CMK (cell line): ENCODE results near the gene KCNMB2.

Source experiments
- DNase-seq: peaks from one replicate; pipeline ENCODE4 v3.0.0-alpha.2; 2010; ENCODE audit warnings: low read depth

Gene KCNMB2

DNA sequence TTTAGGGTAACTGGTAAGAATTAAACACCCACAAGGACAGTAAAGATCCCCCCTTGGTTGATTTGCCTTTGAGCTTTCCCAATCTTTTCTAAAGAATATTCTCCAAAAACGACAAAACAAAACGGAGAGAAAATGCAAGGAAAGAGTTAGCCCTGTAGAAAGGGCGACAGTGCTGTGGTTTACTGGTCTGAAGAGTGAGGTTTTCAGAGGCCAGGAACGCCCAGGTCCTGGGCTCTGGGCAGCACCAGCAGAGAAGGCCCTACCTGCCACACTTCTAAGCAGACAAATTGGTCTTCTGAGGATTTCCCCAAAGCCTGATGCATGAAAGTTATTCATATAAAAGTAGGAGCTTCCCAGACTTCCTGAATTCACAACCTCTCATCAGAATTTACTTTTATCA lies 119.3 kb downstream of the KCNMB2 start:
- no peak for DNase-seq

- DNase-seq: no peak
Observed at GRCh38 chr3:178658694-178659325, 122.6 kb downstream of the KCNMB2 start.

- DNase-seq: no peak
Observed at GRCh38 chr3:178663201-178663934, 127.1 kb downstream of the KCNMB2 start.

GRCh38 chr3:178665747-178666146 lies 129.5 kb downstream of the KCNMB2 start:
- no peak for DNase-seq

DNA sequence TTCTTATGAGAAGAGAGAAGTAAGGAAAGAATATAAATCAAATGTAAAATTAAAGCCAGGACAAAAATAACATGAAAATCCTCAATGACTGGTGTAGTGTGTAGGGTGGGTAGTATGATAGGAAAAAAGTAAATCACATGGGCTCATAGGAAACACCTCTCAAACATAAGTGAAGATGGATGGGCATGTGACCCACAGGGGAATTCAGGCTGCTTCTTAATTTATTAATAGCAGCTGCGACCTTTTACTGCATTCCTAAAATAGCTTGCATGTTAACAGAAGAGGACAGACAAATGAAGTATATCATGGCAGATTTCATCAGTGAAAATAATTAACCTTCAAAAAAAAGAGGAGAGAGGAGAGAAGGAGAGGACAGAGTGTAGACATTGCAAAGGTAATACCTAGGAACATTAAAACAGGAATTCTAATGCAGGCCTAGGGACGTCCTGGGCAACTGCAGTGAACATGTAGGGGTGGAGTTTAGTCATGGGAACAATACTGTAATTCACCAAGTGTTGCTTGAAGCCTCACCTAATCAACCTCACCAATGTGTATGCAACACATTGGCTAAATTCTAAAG lies 132.9 kb downstream of the KCNMB2 start:
- DNase-seq: no peak

DNA sequence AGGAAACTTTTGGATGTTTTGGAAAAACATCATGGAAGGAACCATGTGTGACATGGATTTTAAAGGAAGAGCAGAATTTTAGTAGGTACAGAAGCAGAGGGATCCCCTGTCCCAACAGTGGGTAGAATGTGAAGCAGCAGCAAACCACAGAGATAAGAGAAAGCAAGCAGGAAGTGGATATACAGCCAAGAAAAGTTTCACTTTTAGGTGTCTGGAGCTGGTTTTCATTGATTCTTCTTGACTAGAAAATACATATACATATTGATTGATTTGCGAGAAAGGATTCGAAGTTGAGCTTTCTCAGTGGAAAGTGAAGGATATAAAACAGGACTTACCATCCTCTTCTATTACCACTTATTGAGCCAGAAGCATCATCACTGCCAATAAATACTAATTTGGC lies 133.5 kb downstream of the KCNMB2 start:
- DNase-seq: no peak

GRCh38 chr3:178671377-178671776 lies 135.1 kb downstream of the KCNMB2 start:
- DNase-seq: no peak

GRCh38 chr3:178671791-178672190 lies 135.6 kb downstream of the KCNMB2 start:
- DNase-seq: no peak

DNA sequence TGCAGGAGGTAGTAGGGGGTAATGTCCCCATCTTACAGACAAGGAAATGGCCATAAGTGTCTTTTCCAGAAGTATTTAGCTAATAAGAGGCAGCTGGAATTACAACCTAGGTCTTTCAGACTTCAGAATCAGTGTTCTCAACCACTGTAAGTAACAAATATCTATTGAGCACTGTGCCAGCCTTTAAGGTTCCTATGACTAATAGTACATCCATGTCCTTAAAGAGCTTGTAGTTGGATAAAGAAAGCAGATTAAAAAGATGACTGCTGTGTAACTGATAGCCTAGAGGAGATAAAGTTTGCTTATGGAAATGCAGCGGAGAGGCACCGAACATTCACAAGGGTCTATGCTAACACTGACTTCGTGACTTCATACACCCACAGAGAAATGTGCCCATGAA lies 136.0 kb downstream of the KCNMB2 start:
- DNase-seq: no peak

GRCh38 chr3:178673529-178673928 lies 137.3 kb downstream of the KCNMB2 start:
- DNase-seq: no peak

DNA sequence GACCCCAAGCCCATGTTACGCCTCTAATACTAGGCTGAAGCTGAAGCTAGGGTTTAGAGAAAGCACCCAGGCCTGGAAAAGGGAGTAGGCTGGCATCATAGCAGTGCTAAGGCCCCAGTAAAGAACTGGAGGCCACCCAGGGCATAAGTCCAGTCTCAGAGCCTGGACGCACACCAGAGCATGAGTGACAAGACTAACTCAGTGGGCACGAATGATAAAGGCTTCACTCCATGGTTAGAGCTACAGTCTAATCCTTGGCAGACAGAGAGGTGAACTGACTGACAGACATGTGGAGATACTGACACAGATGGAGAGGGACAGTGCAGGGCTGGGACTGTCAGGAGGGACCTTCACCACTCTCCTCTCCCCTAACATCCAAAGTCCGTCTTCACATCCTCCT lies 139.8 kb downstream of the KCNMB2 start:
- DNase-seq: no peak

GRCh38 chr3:178676942-178677790 lies 140.9 kb downstream of the KCNMB2 start:
- DNase-seq: no peak

GRCh38 chr3:178677961-178678360 lies 141.7 kb downstream of the KCNMB2 start:
- no peak for DNase-seq

DNA sequence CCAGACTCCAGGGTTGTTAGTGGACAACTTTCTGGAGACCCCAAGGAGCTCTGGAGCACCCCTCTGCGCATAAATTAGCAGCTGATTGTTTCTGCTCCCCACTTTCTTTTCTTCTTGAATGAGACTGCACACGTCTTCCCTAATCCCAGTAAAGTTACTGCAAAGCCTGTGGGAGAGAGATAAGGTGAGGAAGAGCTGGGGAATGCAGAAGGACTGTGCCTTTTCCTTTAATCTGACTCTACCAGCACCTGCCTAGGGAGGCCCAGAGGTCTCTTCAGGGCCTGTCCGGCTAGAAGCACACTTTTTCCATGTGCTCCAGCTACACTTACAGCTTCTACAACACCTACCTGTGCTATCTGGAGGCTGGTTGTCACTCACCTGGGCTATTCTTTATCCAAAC lies 143.8 kb downstream of the KCNMB2 start:
- DNase-seq: no peak

GRCh38 chr3:178680489-178680888 lies 144.3 kb downstream of the KCNMB2 start:
- no peak for DNase-seq

GRCh38 chr3:178684881-178685590 lies 148.8 kb downstream of the KCNMB2 start:
- DNase-seq: no peak

GRCh38 chr3:178685591-178685906 lies 149.3 kb downstream of the KCNMB2 start:
- DNase-seq: no peak

DNA sequence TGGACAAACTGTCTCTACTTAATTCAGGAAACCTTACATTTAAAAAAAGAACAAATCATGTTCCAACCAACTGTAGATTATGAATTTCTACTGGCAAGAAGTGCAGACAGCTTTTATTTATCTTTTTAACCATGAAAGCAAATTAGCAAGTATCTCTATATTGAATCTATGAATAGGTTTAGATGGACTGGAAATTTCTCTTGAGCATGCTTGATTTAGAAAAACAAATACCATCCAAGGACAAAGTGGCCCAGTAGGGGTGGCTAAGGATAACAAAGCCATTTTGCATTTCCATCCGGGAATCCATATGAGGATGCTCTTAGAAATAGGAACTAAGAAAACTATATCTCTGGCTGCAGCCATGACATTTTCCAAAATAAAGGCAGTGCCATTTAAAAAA lies 150.6 kb downstream of the KCNMB2 start:
- no peak for DNase-seq

DNA sequence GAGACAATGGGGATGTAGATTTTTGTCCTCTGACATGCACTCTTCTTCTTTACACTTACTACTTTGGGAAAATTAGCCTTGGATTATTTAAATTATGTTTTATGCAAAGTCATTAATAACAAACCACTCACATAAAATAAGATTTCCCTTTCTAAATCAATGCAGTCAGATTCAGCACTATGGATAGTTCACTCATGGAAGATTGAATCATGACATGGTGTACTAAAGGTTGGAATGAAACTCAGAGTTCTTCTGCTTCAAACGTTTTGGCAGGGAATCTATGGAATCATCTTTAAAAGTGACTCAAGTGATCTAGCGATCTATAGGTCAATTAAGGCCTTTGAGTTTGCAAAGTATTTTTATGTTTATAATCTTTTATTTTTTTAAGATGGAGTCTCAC lies 154.3 kb downstream of the KCNMB2 start:
- DNase-seq: no peak

- DNase-seq: no peak
Observed at GRCh38 chr3:178699364-178699763, 163.1 kb downstream of the KCNMB2 start.

GRCh38 chr3:178699810-178700209 lies 163.6 kb downstream of the KCNMB2 start:
- no peak for DNase-seq
